ENCODE results near the gene ABCA4. TPM values are rescaled to one million over a fixed set of nuclear protein-coding genes. Genes with fewer than 3 reads are reported as not detected.
A peak's percentile ranks its signal among the peaks of the same experiment; 100 is the strongest.

The ABCA4 gene
- polyA plus RNA-seq, 3 donors: 5.8 to 15.2 (median 7.1) TPM

GRCh38 chr1:94107141-94107540, 13.8 kb downstream of the ABCA4 start:
- no peak for DNase-seq (ENCODE audit: extremely low read depth in 1 of 11, low read depth in 9 of 11, low spot score in 4 of 11)

GRCh38 chr1:94106716-94107115, 14.2 kb downstream of the ABCA4 start:
- no peak for DNase-seq (ENCODE audit: extremely low read depth in 1 of 11, low read depth in 9 of 11, low spot score in 4 of 11)

GRCh38 chr1:94105957-94106529, 14.9 kb downstream of the ABCA4 start:
- no peak for DNase-seq (ENCODE audit: extremely low read depth in 1 of 11, low read depth in 9 of 11, low spot score in 4 of 11)

DNA sequence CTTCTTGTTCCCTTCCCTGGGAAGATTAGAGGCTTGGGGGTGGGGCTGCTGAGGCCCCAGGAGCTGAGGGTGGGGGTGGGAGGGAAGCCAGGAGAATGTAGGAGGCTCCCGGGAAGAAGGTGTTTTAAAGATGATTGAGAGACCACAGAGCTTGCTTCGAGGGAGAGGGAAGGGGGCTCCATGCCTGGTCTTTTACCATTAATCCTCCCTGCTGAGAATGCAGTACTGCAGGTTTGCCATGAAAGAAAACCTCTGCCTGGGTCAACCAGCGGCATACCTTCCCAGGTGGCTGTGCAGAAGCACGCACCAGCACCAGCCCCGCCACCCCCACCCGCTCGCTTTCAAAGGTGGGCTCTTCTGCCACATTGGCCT, 15.4 kb downstream of the ABCA4 start:
- no peak for DNase-seq (ENCODE audit: extremely low read depth in 1 of 11, low read depth in 9 of 11, low spot score in 4 of 11)

DNA sequence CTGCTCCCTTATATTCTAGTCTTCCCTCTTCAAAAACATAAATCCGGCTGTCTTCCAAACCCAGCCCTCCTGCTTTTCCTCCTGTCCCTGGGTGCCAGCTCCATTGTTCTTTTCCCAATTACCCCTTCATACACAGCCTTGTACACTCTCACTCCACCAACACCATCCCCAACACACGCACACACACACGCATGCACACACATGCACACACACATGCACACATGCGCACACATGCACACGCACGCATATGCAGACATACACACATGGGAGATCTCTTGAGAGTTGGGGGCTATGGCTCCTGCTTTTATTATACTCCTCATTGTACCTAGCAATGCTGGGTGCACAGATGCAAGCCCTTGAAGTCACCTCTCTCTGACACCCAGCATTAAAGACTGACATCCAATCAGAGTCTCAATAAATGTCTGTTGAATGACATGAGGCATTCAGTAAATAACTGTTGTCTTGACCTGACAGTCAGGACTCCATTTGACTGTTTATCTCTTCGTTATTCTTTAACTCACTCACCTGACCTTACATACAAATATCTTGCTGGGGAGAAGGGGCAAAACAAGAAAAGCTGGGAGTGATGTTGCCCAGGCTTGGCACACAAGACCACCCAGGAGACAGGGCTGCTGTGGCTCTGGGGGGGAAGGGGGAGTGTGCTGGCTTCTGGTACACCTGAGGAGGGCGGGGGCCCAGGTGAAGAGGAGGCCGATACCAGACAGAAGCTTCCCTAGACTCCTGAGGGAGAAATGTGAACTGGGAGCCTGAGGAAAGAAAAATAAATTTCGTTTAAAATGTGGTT, 16.0 kb downstream of the ABCA4 start:
- no peak for DNase-seq (ENCODE audit: extremely low read depth in 1 of 11, low read depth in 9 of 11, low spot score in 4 of 11)

GRCh38 chr1:94104127-94104684, 16.7 kb downstream of the ABCA4 start:
- no peak for DNase-seq (ENCODE audit: extremely low read depth in 1 of 11, low read depth in 9 of 11, low spot score in 4 of 11)

- no peak for DNase-seq (ENCODE audit: extremely low read depth in 1 of 11, low read depth in 9 of 11, low spot score in 4 of 11)
Observed at GRCh38 chr1:94103608-94104007, 17.3 kb downstream of the ABCA4 start.

GRCh38 chr1:94101613-94102525, 19.1 kb downstream of the ABCA4 start:
- DNase-seq (ENCODE audit: extremely low read depth in 1 of 11, low read depth in 9 of 11, low spot score in 4 of 11): no peak

- DNase-seq (ENCODE audit: extremely low read depth in 1 of 11, low read depth in 9 of 11, low spot score in 4 of 11): peak in 2 of 11 donors; percentile 59 to 80
Observed at GRCh38 chr1:94100785-94101612, 19.9 kb downstream of the ABCA4 start.

DNA sequence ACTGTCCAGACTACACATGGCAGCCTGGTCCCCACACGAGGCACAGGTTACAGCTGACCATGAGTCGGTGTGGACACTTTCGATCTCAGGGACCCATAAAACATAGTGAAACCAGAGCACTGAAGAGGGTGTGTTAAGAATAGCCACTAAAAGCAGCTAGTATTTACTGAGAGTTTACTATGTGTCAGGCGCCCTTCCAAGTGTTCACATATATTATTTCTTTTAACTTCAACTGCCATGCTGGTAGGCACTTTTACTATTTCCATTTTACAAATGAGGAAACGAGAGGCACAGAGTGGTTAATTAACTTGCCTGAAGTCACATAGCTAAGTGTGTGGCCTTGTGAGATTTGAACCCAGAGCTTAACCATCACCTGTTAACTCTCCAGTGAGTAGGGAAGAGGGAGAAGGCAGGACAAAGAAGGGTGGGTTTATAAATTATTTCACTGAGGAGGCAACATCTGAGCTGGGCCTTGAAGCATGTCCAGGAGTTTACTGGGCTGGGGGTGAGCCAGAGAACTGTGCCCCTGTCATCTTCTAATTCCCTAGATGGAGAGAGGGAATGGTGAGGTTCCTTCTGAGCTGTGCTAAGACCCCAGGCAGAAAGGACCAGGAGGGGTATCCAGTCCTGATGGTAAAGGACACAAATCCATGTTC, 20.7 kb downstream of the ABCA4 start:
- DNase-seq (ENCODE audit: extremely low read depth in 1 of 11, low read depth in 9 of 11, low spot score in 4 of 11): no peak

DNA sequence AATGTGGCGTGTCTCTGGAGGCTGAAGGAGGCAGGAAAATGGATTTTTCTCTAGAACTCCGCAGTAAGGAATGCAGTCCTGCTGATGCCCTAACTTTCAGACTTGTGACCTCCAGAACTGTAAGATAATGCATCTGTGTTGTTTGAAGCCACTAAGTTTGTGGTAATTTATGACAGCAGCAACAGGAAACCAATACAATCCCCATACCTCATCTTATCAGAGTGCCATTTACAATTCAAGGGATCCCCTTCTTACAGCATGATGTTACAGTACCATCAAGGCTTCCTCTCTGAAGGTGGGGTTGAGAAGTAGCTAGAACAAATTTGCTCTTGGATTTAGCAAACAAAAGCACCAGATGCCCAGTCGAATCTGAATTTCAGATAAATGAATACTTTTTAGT, 21.6 kb downstream of the ABCA4 start:
- DNase-seq (ENCODE audit: extremely low read depth in 1 of 11, low read depth in 9 of 11, low spot score in 4 of 11): no peak

- DNase-seq (ENCODE audit: extremely low read depth in 1 of 11, low read depth in 9 of 11, low spot score in 4 of 11): no peak
Observed at GRCh38 chr1:94098585-94099111, 22.3 kb downstream of the ABCA4 start.

DNA sequence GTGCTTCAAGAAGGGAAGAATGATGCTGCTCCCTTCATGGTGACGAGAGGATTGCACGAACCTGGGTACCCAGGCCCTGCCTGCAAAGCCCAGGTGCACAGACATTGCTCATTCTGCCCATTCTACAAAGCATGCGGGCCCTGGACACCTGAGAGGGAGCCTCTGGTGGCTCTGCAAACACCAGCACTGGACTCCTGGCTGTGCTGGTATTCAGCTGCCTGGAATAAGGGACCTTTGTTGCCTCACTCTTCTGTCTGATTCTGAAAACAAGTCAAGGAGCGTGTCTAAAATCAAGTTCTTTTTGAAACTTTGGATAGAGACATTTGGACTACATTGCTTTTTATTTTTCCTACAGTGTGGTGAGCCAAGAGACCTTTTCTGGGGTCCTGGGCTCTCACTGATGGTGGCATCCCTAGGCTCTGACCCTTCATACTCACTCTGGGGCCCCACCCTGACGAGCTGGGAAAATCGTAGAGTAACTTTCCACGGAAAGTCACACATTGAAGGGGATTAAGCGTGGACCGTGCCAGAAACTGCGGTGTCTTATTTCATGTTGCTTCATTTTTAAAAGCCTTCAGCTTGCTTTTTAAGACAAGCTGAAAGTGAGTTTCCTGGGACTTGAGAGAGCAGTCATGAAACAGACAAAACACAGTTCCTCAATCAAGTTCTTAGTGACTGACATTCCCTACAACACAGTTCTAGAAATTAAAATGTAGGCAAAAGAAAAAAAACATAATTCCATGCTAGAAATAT, 24.0 kb downstream of the ABCA4 start:
- no peak for DNase-seq (ENCODE audit: extremely low read depth in 1 of 11, low read depth in 9 of 11, low spot score in 4 of 11)

DNA sequence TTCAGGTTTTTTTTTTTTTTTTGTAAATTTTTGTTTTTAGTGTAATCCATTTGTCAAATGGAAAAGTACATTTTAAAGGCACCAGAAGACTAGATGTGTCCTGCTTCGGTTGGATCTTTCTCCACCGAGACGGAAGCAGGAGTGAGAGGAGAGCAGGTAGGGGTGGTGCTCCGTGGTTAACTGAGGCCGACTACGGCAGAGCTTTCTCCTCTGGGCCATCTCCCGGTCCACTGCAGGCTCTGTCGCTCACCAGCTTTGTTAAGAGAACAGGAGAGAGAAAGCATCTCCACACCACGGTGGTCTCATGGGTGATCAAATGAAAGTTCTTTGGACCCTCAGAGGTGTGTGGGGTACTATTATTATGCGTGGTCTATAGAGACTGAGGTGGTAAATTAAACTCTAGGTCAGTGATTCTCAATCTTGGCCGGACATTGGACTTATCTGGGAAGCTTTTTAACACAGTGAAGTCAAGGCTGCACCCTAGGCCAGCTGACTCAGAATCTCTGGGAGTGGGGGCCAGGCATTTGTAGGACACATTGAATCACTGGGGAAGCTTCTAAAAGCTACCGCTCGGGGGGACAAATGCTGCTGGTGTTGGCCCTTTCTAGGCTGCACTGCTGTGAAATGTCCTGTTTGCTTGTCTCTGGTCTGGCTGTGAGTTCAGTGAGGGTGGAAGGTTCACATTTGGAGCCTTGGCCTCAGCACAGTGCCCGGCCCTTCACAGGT, 25.0 kb downstream of the ABCA4 start:
- no peak for DNase-seq (ENCODE audit: extremely low read depth in 1 of 11, low read depth in 9 of 11, low spot score in 4 of 11)

DNA sequence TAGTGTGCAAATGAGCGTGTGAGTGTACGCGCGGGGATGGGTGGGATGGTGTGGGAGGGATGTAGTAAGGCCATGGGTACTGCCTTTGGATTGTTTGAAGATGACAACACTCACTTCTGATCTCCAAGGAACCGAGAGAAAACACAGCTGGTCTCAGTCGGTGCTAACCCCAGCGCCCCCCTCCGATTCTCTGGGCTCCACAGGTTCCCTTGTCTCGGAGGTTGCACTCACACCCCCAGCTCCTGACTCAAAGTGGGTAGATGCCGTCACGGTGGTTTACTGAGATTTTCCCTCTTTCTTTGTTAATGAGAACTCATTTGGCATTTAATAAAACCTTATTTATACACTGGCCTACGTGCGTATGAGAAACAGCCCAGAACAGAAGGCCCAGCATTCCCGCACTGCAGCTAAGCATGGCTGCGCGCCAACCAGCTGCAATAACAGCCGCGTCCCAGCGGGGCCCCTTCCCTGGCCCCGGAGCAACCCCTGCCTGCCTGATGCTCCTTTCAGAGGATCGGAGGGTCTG, 25.8 kb downstream of the ABCA4 start:
- DNase-seq (ENCODE audit: extremely low read depth in 1 of 11, low read depth in 9 of 11, low spot score in 4 of 11): peak in 6 of 11 donors; percentile 59 to 82 (median 77)

DNA sequence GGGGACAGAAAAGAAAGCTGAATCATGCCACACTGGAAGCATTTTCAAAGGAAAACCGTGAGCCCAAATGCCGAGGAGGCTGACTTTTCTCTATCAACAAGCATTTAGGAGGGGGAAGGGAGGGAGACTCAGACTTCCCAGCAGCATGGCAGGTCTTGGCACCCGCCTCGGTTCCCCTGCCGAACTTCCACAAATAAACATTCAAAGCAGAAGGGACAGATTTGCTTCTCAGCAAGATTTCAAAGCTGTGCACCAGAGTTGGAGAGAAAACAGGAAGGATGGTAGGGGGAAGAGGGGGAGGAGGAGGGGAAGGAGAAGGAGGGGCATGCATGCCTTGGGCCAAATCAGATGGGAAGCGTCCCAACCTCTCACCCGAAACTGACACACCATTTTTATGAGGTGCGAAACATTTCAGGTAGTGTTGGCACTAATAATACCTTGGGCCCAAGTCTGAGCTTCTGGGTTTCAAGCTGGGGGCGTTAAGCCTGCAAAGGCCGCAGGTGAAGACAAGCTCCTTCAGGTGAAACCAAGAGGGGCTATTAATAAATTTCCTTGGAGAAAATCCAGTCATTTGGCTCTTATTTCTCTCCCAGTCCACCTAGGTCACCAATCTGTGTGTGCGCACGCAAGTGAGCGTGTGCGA, 26.4 kb downstream of the ABCA4 start:
- peak in 1 of 11 donors; percentile 55 for DNase-seq (ENCODE audit: extremely low read depth in 1 of 11, low read depth in 9 of 11, low spot score in 4 of 11)

Data from renal cortex interstitium (tissue), 11 donors.